Measurements from ENCODE around the gene KCNMA1.

Gene KCNMA1

GRCh38 chr10:77545585-77545984 lies 92.0 kb downstream of the KCNMA1 start:
- H3K27me3 ChIP-seq (ENCODE audit: insufficient read depth, low read length), result no peaks in the 10 kb centered on the region
- no peak overlapping the region for H2AFZ ChIP-seq (ENCODE audit: low read depth, low read length)
- no peaks in the 10 kb centered on the region for H3K36me3 ChIP-seq (ENCODE audit: insufficient read depth, low read length)
- H3K9me3 ChIP-seq (ENCODE audit: low read length), result no peaks in the 10 kb centered on the region
- no peak overlapping the region for H3K4me3 ChIP-seq (ENCODE audit: low read length)
- no peaks in the 10 kb centered on the region for H3K4me1 ChIP-seq (ENCODE audit: insufficient read depth, low read length)

GRCh38 chr10:77544617-77545016 lies 93.0 kb downstream of the KCNMA1 start:
- Histone ChIP-seq H3K4me1 (ENCODE audit: insufficient read depth, low read length) (no peaks in the 10 kb centered on the region), H2AFZ (ENCODE audit: low read depth, low read length) (no peak overlapping the region), H3K27me3 (ENCODE audit: insufficient read depth, low read length) (no peaks in the 10 kb centered on the region), H3K4me3 (ENCODE audit: low read length) (no peak overlapping the region), H3K9me3 (ENCODE audit: low read length) (no peaks in the 10 kb centered on the region), H3K36me3 (ENCODE audit: insufficient read depth, low read length) (no peaks in the 10 kb centered on the region)

GRCh38 chr10:77542710-77543259 lies 94.8 kb downstream of the KCNMA1 start:
- no peaks in the 10 kb centered on the region for H3K4me1 ChIP-seq (ENCODE audit: insufficient read depth, low read length)
- no peak overlapping the region for H3K4me3 ChIP-seq (ENCODE audit: low read length)
- H3K36me3 ChIP-seq (ENCODE audit: insufficient read depth, low read length), result no peaks in the 10 kb centered on the region
- H3K9me3 ChIP-seq (ENCODE audit: low read length), result no peaks in the 10 kb centered on the region
- H3K27me3 ChIP-seq (ENCODE audit: insufficient read depth, low read length), result no peaks in the 10 kb centered on the region
- no peak overlapping the region for H2AFZ ChIP-seq (ENCODE audit: low read depth, low read length)

GRCh38 chr10:77541944-77542343 lies 95.7 kb downstream of the KCNMA1 start:
- H3K9me3 ChIP-seq (ENCODE audit: low read length), result no peaks in the 10 kb centered on the region
- H3K4me1 ChIP-seq (ENCODE audit: insufficient read depth, low read length), result no peaks in the 10 kb centered on the region
- H3K27me3 ChIP-seq (ENCODE audit: insufficient read depth, low read length), result no peaks in the 10 kb centered on the region
- no peak overlapping the region for H3K4me3 ChIP-seq (ENCODE audit: low read length)
- no peaks in the 10 kb centered on the region for H3K36me3 ChIP-seq (ENCODE audit: insufficient read depth, low read length)
- H2AFZ ChIP-seq (ENCODE audit: low read depth, low read length), result no peak overlapping the region

- H2AFZ ChIP-seq (ENCODE audit: low read depth, low read length), result no peak overlapping the region
- no peaks in the 10 kb centered on the region for H3K36me3 ChIP-seq (ENCODE audit: insufficient read depth, low read length)
- H3K4me1 ChIP-seq (ENCODE audit: insufficient read depth, low read length), result no peaks in the 10 kb centered on the region
- no peaks in the 10 kb centered on the region for H3K27me3 ChIP-seq (ENCODE audit: insufficient read depth, low read length)
- H3K4me3 ChIP-seq (ENCODE audit: low read length), result no peak overlapping the region
- no peaks in the 10 kb centered on the region for H3K9me3 ChIP-seq (ENCODE audit: low read length)
Measured at GRCh38 chr10:77541247-77541646, 96.4 kb downstream of the KCNMA1 start.

GRCh38 chr10:77539147-77539935 lies 98.3 kb downstream of the KCNMA1 start:
- no peaks in the 10 kb centered on the region for H3K4me1 ChIP-seq (ENCODE audit: insufficient read depth, low read length)
- H3K36me3 ChIP-seq (ENCODE audit: insufficient read depth, low read length), result no peaks in the 10 kb centered on the region
- H3K4me3 ChIP-seq (ENCODE audit: low read length), result no peak overlapping the region
- H3K27me3 ChIP-seq (ENCODE audit: insufficient read depth, low read length), result no peaks in the 10 kb centered on the region
- no peak overlapping the region for H2AFZ ChIP-seq (ENCODE audit: low read depth, low read length)
- H3K9me3 ChIP-seq (ENCODE audit: low read length), result no peaks in the 10 kb centered on the region

- Histone ChIP-seq H3K9me3 (ENCODE audit: low read length) (no peaks in the 10 kb centered on the region), H3K36me3 (ENCODE audit: insufficient read depth, low read length) (no peaks in the 10 kb centered on the region), H2AFZ (ENCODE audit: low read depth, low read length) (no peak overlapping the region), H3K4me3 (ENCODE audit: low read length) (no peak overlapping the region), H3K4me1 (ENCODE audit: insufficient read depth, low read length) (no peaks in the 10 kb centered on the region), H3K27me3 (ENCODE audit: insufficient read depth, low read length) (no peaks in the 10 kb centered on the region)
Measured at GRCh38 chr10:77537720-77538373, 99.8 kb downstream of the KCNMA1 start.

- no peaks in the 10 kb centered on the region for H3K36me3 ChIP-seq (ENCODE audit: insufficient read depth, low read length)
- H2AFZ ChIP-seq (ENCODE audit: low read depth, low read length), result no peak overlapping the region
- no peaks in the 10 kb centered on the region for H3K4me1 ChIP-seq (ENCODE audit: insufficient read depth, low read length)
- H3K27me3 ChIP-seq (ENCODE audit: insufficient read depth, low read length), result no peaks in the 10 kb centered on the region
- no peak overlapping the region for H3K4me3 ChIP-seq (ENCODE audit: low read length)
- no peaks in the 10 kb centered on the region for H3K9me3 ChIP-seq (ENCODE audit: low read length)
Measured at GRCh38 chr10:77537071-77537470, 100.5 kb downstream of the KCNMA1 start.

GRCh38 chr10:77533887-77534278 lies 103.7 kb downstream of the KCNMA1 start:
- Histone ChIP-seq H3K9me3 (ENCODE audit: low read length) (no peaks in the 10 kb centered on the region), H3K4me3 (ENCODE audit: low read length) (no peak overlapping the region), H3K36me3 (ENCODE audit: insufficient read depth, low read length) (no peaks in the 10 kb centered on the region), H3K4me1 (ENCODE audit: insufficient read depth, low read length) (peaks cover 6% of the 10 kb centered on the region), H2AFZ (ENCODE audit: low read depth, low read length) (no peak overlapping the region), H3K27me3 (ENCODE audit: insufficient read depth, low read length) (no peaks in the 10 kb centered on the region)

- peaks cover 6% of the 10 kb centered on the region for H3K4me1 ChIP-seq (ENCODE audit: insufficient read depth, low read length)
- no peak overlapping the region for H3K4me3 ChIP-seq (ENCODE audit: low read length)
- H3K36me3 ChIP-seq (ENCODE audit: insufficient read depth, low read length), result no peaks in the 10 kb centered on the region
- H3K9me3 ChIP-seq (ENCODE audit: low read length), result no peaks in the 10 kb centered on the region
- no peaks in the 10 kb centered on the region for H3K27me3 ChIP-seq (ENCODE audit: insufficient read depth, low read length)
- no peak overlapping the region for H2AFZ ChIP-seq (ENCODE audit: low read depth, low read length)
Measured at GRCh38 chr10:77533146-77533886, 104.3 kb downstream of the KCNMA1 start.

- H3K4me3 ChIP-seq (ENCODE audit: low read length), result no peak overlapping the region
- H3K9me3 ChIP-seq (ENCODE audit: low read length), result no peaks in the 10 kb centered on the region
Measured at GRCh38 chr10:77532068-77532467, 105.5 kb downstream of the KCNMA1 start.

GRCh38 chr10:77531441-77532001 lies 106.1 kb downstream of the KCNMA1 start:
- Histone ChIP-seq H2AFZ (ENCODE audit: low read depth, low read length) (no peak overlapping the region), H3K9me3 (ENCODE audit: low read length) (no peaks in the 10 kb centered on the region), H3K4me3 (ENCODE audit: low read length) (no peak overlapping the region), H3K36me3 (ENCODE audit: insufficient read depth, low read length) (no peaks in the 10 kb centered on the region), H3K4me1 (ENCODE audit: insufficient read depth, low read length) (peaks cover 14% of the 10 kb centered on the region), H3K27me3 (ENCODE audit: insufficient read depth, low read length) (no peaks in the 10 kb centered on the region)

More at GRCh38 chr10:77532068-77532467, 105.5 kb downstream of the KCNMA1 start:
- Histone ChIP-seq H2AFZ (ENCODE audit: low read depth, low read length) (no peak overlapping the region), H3K27me3 (ENCODE audit: insufficient read depth, low read length) (no peaks in the 10 kb centered on the region), H3K4me1 (ENCODE audit: insufficient read depth, low read length) (peaks cover 9% of the 10 kb centered on the region), H3K36me3 (ENCODE audit: insufficient read depth, low read length) (no peaks in the 10 kb centered on the region)

- Histone ChIP-seq H2AFZ (ENCODE audit: low read depth, low read length) (no peak overlapping the region), H3K4me3 (ENCODE audit: low read length) (no peak overlapping the region), H3K4me1 (ENCODE audit: insufficient read depth, low read length) (peaks cover 20% of the 10 kb centered on the region), H3K36me3 (ENCODE audit: insufficient read depth, low read length) (no peaks in the 10 kb centered on the region), H3K27me3 (ENCODE audit: insufficient read depth, low read length) (no peaks in the 10 kb centered on the region), H3K9me3 (ENCODE audit: low read length) (no peaks in the 10 kb centered on the region)
Measured at GRCh38 chr10:77530011-77530410, 107.6 kb downstream of the KCNMA1 start.
